PC-9 (cell line): ENCODE results near the gene SFT2D1.
"Not testable (repeated sequence)": the region's sequence is repeated elsewhere in the genome, so short reads cannot be mapped to it uniquely, and the experiment has no call there.

ENCODE experiments used
- EZH2 ChIP-seq: fragments of 200-600 bp; sonication (generic); IDR thresholded peaks from 2 replicates; pipeline ENCODE4 v1.8.0; 2017; ENCODE audit warnings: antibody characterized with exemption, low read depth
- TF ChIP-seq, protein P1 (sequence below): fragments of 200-600 bp; sonication (generic); conservative IDR thresholded peaks from 2 replicates; pipeline ENCODE4 v1.6.1; 2017; ENCODE audit warnings: mixed run types, antibody characterized with exemption, mild to moderate bottlenecking, moderate library complexity

DNA sequence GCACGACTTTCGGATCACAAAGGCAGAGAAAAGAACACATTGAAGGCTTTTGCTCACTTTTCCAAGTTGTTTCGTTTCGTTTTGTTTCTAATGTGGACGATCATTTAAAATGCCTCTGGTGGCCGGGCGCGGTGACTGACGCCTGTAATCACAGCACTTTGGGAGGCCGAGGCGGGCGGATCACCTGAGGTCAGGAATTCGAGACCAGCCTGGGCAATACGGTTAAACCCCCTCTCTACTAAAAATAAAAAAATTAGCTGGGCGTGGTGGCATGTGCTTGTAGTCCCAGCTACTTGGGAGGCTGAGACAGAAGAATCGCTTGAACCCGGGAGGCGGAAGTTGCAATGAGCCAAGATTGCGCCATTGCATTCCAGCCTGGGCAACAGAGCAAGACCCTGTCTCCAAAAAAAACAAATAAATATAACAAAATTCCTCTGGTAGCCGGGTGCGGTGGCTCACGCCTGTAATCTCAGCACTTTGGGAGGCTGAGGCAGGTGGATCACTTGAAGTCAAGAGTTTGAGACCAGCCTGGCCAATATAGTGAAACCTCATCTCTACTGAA is 41.5 kb upstream of the SFT2D1 start:
- TF ChIP-seq, protein P1, sequence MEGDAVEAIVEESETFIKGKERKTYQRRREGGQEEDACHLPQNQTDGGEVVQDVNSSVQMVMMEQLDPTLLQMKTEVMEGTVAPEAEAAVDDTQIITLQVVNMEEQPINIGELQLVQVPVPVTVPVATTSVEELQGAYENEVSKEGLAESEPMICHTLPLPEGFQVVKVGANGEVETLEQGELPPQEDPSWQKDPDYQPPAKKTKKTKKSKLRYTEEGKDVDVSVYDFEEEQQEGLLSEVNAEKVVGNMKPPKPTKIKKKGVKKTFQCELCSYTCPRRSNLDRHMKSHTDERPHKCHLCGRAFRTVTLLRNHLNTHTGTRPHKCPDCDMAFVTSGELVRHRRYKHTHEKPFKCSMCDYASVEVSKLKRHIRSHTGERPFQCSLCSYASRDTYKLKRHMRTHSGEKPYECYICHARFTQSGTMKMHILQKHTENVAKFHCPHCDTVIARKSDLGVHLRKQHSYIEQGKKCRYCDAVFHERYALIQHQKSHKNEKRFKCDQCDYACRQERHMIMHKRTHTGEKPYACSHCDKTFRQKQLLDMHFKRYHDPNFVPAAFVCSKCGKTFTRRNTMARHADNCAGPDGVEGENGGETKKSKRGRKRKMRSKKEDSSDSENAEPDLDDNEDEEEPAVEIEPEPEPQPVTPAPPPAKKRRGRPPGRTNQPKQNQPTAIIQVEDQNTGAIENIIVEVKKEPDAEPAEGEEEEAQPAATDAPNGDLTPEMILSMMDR: peak; percentile 33; the same call in 1 of the 2 replicates
- TF ChIP-seq EZH2: not testable (repeated sequence)
